ENCODE results near the gene OR2A5. TPM values are rescaled to one million over a fixed set of nuclear protein-coding genes. Genes with fewer than 3 reads are reported as not detected.
"Not testable (repeated sequence)": the region's sequence is repeated elsewhere in the genome, so short reads cannot be mapped to it uniquely, and the experiment has no call there.

OR2A5 gene
- total RNA-seq, 6 donors from 2014 or later = not detected

DNA sequence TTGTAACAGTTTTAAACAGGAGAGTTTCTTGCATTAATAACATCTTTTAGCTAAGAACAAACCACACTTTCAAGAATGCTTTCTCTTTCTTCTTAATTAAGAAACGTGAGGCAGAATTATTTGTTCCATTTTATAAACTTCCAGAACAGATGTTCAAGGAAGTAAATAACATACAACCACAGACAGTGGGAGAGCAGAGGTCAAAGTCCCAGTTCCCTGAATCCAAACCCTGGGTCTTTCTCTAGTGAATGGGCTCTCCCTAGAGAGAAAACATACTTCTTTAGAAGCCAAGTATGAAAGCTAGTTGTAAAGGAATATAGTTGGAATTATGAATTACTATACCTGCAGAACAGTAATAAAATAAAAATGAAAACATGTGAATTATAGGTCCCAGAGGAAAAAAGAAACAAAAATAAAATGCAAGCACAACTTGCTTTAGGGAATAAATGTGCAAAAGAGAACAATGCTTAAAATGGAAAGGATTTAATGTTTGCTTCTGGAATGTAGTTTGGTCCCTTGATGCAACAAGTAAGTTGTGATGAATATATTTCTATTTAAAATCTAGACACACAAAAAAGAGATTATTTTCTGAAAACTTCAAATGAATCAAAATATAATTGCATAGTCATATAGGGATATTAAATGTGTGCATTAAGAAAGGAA lies 42.6 kb upstream of the OR2A5 start:
- Histone ChIP-seq H3K4me1 (no peaks in the 10 kb centered on the region), H3K9me3 (peaks cover 0 to 4% (median 1%) of the 10 kb centered on the region in 4 donors), H3K36me3 (no peaks in the 10 kb centered on the region), H3K27me3 (no peaks in the 10 kb centered on the region), H3K4me3 (no peak overlapping the region), H3K27ac (no peak overlapping the region)
- whole genome bisulfite sequencing, 2 donors = 41 to 43% methylated on average over 1 of the region's 1 CpG
- TF ChIP-seq EP300 (IDR thresholded peaks at IDR 0.05) (no peak), POLR2AphosphoS5 (IDR thresholded peaks at IDR 0.05) (no peak), POLR2A (IDR thresholded peaks at IDR 0.05) (no peak)
- TF ChIP-seq, protein P1, sequence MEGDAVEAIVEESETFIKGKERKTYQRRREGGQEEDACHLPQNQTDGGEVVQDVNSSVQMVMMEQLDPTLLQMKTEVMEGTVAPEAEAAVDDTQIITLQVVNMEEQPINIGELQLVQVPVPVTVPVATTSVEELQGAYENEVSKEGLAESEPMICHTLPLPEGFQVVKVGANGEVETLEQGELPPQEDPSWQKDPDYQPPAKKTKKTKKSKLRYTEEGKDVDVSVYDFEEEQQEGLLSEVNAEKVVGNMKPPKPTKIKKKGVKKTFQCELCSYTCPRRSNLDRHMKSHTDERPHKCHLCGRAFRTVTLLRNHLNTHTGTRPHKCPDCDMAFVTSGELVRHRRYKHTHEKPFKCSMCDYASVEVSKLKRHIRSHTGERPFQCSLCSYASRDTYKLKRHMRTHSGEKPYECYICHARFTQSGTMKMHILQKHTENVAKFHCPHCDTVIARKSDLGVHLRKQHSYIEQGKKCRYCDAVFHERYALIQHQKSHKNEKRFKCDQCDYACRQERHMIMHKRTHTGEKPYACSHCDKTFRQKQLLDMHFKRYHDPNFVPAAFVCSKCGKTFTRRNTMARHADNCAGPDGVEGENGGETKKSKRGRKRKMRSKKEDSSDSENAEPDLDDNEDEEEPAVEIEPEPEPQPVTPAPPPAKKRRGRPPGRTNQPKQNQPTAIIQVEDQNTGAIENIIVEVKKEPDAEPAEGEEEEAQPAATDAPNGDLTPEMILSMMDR (IDR thresholded peaks at IDR 0.05) = no peak
- ATAC-seq (ENCODE audit: low FRiP score in 2 of 2) (no peak), DNase-seq (no peak)

DNA sequence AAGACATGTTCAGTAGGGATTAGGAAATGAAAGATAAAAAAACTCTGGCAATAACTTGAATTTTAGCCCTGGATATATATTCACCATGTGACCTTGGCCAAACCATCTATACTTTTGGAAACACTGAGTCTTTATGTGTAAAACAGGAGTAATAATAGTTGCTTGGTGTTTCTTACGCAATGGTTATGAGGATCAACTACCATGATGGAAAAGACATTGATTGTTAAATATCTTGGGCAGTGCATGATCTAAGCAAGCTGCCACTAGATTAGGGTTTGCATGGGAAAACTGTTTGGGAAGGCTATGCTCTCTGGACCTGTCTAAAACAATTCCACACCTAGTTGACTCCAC lies 42.1 kb upstream of the OR2A5 start:
- 83 to 89% methylated on average over 1 of the region's 1 CpG for WGBS, 2 donors
- no peak for ATAC-seq (ENCODE audit: low FRiP score in 2 of 2)

DNA sequence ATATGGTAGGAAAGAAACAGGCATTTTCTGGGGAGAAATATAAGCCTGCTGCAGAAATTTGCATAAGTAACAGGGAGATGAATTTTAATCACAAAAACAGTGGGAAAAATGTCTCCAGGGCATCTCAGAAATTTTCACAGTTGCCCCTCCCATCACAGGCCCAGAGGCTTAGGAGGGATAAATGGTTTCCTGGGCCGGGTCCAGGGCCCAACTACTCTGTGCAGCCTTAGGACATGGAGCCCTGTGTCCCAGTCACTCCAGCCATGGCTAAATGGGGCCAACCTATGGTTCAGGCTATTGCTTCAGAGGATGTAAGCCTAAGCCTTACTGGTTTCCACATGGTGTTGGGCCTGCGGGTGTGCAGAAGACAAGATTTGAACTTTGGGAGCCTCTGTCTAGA lies 39.4 kb upstream of the OR2A5 start:
- Histone ChIP-seq H3K4me3 (no peak overlapping the region), H3K27me3 (no peaks in the 10 kb centered on the region), H3K9me3 (peaks cover 0 to 4% (median 1%) of the 10 kb centered on the region in 4 donors), H3K36me3 (no peaks in the 10 kb centered on the region), H3K27ac (no peak overlapping the region), H3K4me1 (no peaks in the 10 kb centered on the region)
- TF ChIP-seq, protein P1 (IDR thresholded peaks at IDR 0.05) = no peak
- TF ChIP-seq EP300 (IDR thresholded peaks at IDR 0.05) (no peak), POLR2A (IDR thresholded peaks at IDR 0.05) (no peak), POLR2AphosphoS5 (IDR thresholded peaks at IDR 0.05) (no peak)
- WGBS, 2 donors = 82 to 100% methylated on average over 1 to 2 of the region's 2 CpGs
- ATAC-seq (ENCODE audit: low FRiP score in 2 of 2) = no peak
- no peak for DNase-seq

More for the DNA sequence above, 42.1 kb upstream of the OR2A5 start:
- Histone ChIP-seq H3K4me1 (no peaks in the 10 kb centered on the region), H3K27me3 (no peaks in the 10 kb centered on the region), H3K9me3 (peaks cover 0 to 4% (median 1%) of the 10 kb centered on the region in 4 donors), H3K36me3 (no peaks in the 10 kb centered on the region), H3K27ac (no peak overlapping the region), H3K4me3 (no peak overlapping the region)
- no peak for DNase-seq
- TF ChIP-seq POLR2A (IDR thresholded peaks at IDR 0.05) (no peak), POLR2AphosphoS5 (IDR thresholded peaks at IDR 0.05) (no peak), EP300 (IDR thresholded peaks at IDR 0.05) (no peak)
- TF ChIP-seq, protein P1 (IDR thresholded peaks at IDR 0.05) = no peak

DNA sequence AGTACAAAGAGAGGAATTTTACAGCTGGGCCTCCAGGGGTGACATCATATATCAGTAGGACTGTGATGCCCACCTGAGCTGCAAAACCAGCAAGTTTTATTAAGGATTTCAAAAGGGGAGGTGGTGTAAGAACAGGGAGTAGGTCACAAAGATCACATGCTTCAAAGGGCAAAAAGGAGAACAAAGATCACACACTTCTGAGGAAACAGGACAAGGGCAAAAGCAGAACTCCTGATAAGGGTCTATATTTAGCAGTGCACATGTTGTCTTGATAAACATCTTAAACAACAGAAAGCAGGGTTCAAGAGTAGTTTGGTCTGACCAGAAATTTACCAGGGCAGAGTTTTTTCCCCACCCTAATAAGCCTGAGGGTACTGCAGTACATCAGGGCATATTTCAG lies 38.7 kb upstream of the OR2A5 start:
- not testable (repeated sequence) for H3K36me3 ChIP-seq; H3K4me1 ChIP-seq; H3K27ac ChIP-seq; H3K9me3 ChIP-seq; DNase-seq; H3K4me3 ChIP-seq; H3K27me3 ChIP-seq; ATAC-seq (ENCODE audit: low FRiP score in 2 of 2)

DNA sequence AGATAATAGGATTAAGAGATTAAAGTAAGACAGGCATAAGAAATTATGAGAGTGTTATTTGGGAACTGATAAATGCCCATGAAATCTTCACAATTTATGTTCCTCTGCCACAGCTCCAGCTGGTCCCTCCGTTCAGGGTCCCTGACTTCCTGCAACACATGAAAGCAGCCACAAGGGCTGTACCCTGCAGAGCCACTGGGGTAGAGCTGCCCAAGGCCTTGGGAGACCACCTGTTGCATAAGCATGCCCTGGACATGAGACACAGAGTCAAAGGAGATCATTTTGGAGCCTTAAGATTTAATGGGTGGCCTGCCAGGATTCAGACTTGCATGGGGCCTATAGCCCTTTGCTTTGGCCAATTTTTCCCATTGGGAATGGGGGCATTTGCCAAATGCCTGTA lies 37.9 kb upstream of the OR2A5 start:
- not testable (repeated sequence) for H3K4me1 ChIP-seq; H3K36me3 ChIP-seq; H3K27me3 ChIP-seq; H3K9me3 ChIP-seq; DNase-seq; ATAC-seq (ENCODE audit: low FRiP score in 2 of 2); H3K4me3 ChIP-seq; H3K27ac ChIP-seq
- WGBS, 2 donors = 63 to 81% methylated on average over 1 of the region's 1 CpG

DNA sequence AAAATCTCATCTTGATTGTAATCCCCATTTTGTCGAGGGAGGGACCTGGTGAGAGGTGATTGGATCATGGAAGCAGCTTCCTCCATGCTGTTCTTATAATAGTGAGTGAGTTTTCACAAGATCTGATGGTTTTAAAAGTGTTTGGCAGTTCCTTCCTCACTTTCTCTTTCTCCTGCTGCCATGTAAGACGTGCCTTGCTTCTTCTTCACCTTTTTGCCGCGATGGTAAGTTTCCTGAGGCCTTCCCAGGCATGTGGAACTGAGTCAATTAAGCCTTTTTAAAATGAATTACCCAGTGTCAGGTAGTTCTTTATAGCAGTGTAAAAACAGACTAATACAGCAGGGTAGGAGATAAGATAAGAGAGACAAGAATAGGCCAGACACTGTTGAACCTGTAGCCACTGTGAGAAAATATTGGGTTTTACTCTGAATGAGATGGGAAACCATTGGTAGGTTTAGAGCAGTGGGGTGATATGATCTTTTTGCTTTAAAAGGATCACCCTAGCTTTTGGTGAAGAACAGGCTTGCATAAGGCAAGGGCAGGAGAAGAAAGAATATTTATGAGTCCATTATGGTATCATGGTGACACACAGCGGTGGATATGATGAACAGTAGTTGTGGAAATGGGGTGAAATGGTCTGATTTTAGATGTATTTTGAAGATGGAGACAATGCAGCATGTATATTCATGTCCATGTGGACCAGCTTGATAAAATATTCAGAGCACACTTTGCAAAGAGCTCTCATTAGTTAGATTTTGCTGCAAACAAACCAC lies 37.1 kb upstream of the OR2A5 start:
- no peak for ATAC-seq (ENCODE audit: low FRiP score in 2 of 2)
- WGBS, 2 donors = 76 to 83% methylated on average over 5 of the region's 5 CpGs
- Histone ChIP-seq H3K4me3 (no peak overlapping the region), H3K9me3 (peaks cover 0 to 4% (median 1%) of the 10 kb centered on the region in 4 donors), H3K36me3 (no peaks in the 10 kb centered on the region), H3K27me3 (no peaks in the 10 kb centered on the region), H3K27ac (no peak overlapping the region), H3K4me1 (no peaks in the 10 kb centered on the region)
- TF ChIP-seq POLR2AphosphoS5 (IDR thresholded peaks at IDR 0.05) (no peak), EP300 (IDR thresholded peaks at IDR 0.05) (no peak)
- DNase-seq = no peak
